D341Med (cell line): Measurements from ENCODE around the gene VDR.

Experiments
- DNase-seq: peaks from one replicate; pipeline ENCODE4 v3.0.0; 2012; ENCODE audit warnings: low spot score

Gene VDR

GRCh38 chr12:47892819-47893218, 12.0 kb downstream of the VDR start:
- no peak for DNase-seq

- no peak for DNase-seq
Observed at GRCh38 chr12:47891356-47891755, 13.4 kb downstream of the VDR start.

DNA sequence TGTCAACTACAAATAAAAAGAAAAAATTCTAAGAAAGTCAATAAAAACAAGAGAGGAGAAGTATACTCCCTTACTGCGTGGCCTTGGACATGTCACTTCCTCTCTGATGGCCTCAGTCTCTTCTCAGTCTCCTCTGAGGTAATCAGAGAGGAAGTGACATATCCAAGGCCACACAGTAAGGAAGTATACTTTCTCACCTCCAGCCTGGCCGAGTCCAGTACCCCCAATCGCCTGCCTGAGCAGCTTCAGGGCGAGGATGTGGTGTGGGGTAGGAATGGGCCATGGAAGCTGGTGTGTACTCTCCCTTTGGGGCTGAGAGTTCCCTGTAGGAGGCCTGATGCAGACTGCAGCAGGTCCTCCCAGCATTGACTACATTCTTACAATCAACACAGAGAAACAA, 15.8 kb downstream of the VDR start:
- DNase-seq = no peak

DNA sequence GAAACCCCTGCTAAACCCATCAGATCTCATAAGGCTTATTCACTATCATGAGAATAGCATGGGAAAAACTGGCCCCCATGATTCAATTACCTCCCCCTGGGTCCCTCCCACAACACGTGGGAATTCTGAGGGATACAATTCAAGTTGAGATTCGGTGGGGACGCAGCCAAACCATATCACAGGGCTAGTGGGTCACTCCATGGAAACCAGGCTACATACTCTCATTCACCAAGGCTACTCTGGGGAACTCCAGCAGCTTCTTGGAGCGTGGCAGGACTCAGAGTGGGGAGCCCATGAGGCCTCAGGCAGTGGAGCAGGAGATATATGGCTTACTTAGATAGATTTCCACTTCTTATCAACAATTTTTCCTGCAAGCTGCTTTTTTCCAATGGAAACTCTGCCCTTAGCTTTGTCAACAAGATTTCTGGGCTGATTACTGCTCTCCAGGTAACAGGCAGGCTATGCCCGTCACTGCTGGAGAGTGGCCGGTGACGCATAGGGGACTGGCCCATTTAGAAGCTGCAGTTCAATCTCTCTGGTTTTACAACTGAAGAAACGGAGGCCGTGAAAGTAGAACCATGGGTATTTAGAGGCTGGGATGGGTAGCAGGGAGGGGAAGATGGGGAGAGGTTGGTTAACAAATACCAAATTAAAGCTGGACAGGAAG, 16.5 kb downstream of the VDR start:
- DNase-seq = no peak

- no peak for DNase-seq
Observed at GRCh38 chr12:47887529-47887928, 17.3 kb downstream of the VDR start.

GRCh38 chr12:47886510-47887240, 18.1 kb downstream of the VDR start:
- no peak for DNase-seq

DNA sequence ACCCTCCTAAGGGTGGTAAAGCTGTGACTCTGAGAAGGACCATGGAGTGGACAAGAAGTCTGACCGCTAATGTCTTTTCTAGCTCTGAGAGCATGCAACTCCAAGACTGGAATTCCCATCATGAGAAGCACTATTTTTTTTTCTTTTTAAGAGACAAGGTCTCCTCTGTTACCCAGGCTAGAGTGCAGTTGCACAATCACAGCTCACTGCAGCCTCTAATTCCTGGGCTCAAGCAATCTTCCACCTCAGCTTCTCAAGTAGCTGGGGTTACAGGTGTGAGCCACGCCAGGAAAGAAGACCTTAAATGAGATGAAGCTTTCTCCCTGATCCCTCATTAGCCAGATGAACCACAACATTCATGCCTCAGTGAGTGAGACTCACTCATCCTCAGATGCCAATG, 19.2 kb downstream of the VDR start:
- DNase-seq = no peak

DNA sequence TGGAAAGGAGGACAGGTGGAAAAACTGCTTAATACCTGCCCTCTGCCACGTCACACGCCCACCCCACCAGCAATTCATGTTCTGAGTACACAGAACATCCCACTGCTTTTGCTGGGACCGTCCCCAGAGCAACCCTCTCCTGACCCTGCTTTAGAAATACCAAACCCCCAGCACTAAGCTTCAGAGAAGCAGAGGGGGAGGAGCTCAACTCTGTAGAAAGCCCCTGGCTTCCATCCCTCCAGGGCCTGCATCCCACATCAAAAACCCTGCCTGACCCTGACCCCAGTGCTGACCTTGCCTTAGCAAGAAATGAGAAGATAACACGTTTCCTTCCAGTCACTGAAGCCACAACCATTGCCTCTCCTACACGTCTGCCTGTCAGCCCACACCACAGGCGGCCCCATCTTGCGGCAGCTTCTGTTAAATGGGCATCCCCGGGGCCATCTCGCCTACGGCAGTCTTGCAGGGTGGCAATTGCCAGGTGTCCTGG, 19.7 kb downstream of the VDR start:
- no peak for DNase-seq

DNA sequence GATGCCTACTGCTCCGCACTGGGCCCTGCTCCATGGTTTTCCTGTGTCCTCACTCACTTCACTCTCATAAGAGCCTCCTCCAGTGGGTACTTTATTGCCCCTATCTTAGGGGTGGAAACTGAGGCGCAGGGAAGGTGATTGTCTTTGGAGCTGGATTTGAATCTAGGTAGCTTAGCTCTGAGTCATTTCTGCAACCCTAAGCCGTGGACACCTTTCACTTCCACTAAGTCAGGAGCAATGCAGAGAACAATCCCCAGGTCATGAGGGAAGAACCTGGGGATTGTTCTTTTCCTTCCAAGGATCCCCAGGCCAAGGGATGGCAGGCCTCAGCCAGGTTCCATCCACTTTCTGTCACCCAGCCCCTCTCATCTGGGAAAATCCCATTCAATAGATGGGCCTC, 20.3 kb downstream of the VDR start:
- no peak for DNase-seq

GRCh38 chr12:47883663-47884195, 21.1 kb downstream of the VDR start:
- DNase-seq = no peak

DNA sequence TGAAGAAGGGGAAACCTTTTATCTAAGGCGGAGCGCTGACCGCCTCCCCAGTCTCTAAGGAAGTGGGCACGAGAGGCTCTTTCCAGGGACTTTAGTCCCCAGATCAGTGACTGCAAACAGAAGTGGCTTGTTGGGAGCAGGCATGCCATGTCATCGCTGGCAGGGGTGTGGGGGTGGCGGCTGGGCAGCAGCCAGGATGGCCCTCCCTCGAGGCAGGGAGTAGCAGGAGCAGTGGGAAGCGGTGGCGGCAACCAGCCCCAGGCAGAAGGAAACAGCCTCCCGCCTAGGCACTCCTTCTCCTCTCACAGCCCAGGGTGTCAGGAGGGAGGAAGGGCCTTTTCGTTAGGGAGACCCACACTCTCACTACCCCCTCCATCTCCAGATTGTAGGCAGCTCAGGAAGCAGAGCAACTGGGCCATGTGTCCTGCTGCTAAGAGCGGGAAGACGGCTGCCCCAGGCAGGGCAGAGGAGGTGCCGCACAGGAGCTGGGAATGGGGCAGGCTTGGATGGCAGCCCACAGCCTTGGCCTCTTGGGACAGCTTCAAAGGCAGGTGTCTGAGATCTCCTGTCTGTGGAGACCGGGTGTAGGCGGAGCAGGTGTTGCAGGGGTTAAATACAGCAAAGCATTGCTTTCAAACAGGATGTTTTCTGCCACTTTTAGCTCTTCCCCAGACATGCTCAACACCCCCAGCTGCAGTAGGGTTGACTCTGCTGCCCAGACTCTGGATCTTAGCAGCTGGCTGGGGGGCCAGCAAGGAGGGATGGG, 21.8 kb downstream of the VDR start:
- no peak for DNase-seq

DNA sequence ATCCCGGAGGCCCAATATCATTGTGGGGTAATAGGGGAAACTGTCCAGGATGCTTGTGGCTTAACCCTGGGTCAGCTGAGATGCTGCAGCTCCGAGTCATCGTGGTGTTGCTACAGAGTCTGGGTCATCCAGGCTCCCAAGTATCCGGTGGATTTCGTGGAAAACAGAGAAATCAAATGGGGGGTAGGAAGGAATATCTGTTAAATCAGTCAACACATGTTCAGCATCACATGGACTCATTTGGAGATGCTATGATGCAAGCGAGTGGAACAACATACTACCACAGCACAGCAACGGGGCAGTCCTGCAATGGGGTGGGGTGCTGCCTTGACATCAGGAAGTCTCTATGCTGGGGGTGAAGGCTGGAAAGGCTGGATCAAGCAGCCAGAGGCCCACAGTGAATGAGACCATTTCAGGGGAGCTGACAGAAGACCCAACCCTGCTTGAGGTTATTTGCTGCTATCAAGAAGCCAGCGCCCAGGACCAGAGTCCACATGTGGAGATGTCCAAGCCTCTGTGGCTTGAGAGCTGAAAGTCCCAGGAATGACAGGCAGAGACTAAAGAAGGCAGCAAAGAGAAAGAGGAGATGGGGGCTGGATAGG, 22.9 kb downstream of the VDR start:
- no peak for DNase-seq

DNA sequence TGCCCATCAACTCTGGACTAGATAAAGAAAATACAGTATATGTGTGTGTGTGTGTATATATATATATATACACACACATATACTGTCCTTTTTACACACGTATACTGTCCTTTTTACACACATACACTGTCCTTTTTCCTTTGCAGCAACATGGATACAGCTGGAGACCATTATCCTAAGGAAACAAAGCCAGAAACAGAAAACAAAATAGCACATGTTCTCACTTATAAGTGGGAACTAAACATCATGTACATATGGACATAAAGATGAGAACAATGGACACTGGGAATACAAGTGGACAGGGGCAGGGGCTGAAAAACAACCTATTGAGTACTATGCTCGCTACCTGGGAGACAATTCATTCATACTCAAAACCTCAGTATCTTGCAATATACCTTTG, 23.7 kb downstream of the VDR start:
- no peak for DNase-seq

DNA sequence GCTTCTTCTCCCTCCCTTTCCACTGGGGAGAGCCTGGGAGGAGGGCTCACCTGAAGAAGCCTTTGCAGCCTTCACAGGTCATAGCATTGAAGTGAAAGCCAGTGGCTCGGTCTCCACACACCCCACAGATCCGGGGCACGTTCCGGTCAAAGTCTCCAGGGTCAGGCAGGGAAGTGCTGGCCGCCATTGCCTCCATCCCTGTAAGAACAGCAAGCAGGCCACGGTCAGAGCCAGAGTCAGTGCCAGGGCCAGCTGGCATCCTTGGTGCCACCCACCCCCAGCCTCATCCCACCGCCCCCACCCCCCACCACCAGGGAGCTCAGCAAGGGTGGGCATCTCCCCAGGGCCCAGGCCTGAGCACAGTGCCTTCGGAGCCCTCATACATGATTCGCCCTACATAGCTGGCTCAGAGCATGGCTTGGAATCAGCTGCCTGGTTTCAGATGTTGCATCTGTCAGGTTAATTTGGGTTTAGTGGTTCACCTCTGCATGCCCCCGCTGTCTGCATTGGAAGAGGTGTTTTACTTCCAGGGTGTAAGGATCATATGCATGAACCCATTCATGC, 25.8 kb downstream of the VDR start:
- no peak for DNase-seq

- DNase-seq = no peak
Observed at GRCh38 chr12:47878293-47878917, 26.4 kb downstream of the VDR start.

GRCh38 chr12:47877081-47877480, 27.7 kb downstream of the VDR start:
- no peak for DNase-seq

DNA sequence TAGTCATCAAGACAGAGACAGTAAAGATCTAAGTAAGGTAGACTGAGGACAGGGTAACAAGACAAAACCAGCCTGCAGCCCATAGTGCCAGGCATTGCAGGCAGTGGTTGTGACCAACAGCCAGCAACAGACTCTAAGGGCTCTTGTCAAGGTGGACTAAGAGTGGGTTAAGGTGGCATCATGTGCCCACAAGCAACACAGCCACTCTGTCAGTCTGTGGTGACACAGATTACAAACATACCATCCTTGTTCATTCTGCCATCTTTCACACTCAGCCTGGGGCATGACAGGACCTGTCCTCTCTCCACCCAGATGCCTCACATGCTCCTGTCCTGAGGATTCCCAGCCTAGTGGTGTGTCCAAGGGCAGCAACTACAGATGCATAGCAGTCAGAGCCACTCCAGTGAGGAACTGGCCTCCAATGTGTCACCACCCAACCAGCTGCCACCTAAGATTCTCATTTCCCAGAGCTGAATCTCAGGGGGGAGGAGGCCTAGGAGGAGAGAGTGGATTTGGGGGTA, 28.3 kb downstream of the VDR start:
- no peak for DNase-seq

- no peak for DNase-seq
Observed at GRCh38 chr12:47875746-47876439, 28.9 kb downstream of the VDR start.

DNA sequence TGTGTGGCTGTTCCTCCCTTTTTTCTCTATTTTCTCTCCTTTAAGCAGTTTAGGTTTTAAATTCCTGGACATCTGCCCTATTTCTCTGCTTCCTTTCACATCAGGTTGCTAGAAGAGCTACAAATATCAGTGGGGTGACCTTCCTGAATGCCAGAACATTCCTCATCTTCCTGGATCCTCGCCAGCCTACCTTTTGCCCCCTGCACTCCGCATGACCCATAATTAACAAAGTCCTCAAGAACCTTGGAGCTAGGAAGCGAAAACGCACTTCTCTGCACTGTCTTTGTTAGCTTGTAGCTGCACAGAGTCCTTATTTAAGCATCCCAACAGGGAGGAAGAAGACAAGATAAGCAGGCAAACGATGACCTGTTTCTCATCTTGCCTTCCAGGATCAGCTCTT, 30.5 kb downstream of the VDR start:
- no peak for DNase-seq

GRCh38 chr12:47870175-47870781, 34.5 kb downstream of the VDR start:
- DNase-seq = no peak
